GM18507 (cell line): Measurements from ENCODE around the gene FAM149B1.

ENCODE experiments used
- DNase-seq: peaks from one replicate; pipeline ENCODE4 v3.0.0; 2011; ENCODE audit warnings: low read depth; ENCODE audit not compliant: insufficient read length; ENCODE audit errors: extremely low spot score
- FAIRE-seq: peaks from 2 replicates; lab custom pipeline; 2011; peaks lifted over from hg19 to GRCh38; lab: Jason Lieb, UNC

FAM149B1 gene

DNA sequence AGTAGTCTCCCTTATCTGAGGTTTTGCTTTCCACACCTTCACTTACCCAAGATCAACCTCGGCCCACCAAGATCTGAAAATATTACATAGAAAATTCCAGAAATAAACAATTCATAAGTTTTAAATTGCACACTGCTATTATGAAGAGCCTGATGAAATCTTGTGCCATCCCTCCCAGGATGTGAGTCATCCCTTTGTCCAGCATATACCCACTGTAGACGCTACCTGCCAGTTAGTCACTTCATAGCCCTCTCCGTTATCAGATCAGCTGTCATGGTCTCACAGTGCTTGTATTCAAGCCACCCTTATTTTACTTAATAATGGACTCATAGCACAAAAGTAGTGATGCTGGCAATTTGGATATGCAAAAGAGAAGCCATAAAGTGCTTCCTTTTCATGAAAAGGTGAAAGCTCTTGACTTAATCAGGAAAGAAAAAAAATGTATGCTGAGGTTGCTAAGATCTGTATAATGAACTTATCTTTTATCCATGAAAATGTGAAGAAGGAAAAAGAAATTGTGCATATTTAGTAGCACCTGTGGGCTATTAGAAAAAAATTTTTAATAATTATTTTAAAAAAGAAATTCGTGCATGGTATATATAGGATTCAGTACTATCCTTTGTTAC lies 94.3 kb downstream of the FAM149B1 start:
- DNase-seq (no peak), FAIRE-seq (no peak)

GRCh38 chr10:73262880-73263555 lies 95.1 kb downstream of the FAM149B1 start:
- FAIRE-seq (no peak), DNase-seq (no peak)

DNA sequence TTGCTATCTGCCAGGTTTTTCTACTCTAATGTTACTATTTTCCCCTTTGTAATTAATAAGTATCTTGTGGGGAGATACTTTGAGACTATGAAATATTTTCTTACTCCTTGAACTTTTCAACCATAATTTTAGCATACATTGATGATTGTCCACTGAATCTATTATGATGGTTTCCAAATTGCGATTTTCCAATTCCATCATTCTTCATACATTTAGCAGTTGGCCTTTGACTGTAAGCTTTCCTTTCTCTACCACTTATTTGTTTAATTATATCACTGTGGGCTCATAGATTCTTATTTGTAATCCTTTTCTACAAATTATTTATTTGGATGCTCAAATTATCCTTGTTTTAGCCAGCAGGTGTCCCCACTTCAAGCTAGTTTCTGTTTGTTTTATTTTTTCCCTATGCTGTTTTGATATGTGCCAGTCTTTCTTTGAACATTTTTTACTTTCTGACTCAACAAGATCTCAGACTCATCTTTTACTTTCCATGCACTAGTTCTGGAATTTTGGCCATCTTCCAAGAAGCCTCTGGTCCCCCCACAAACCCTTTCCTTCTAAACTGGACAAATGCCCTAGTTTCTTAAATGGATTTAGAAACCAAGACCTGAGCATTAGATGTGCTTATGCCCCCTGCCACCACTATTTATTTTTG lies 95.9 kb downstream of the FAM149B1 start:
- FAIRE-seq (peak; percentile 56), DNase-seq (no peak)

DNA sequence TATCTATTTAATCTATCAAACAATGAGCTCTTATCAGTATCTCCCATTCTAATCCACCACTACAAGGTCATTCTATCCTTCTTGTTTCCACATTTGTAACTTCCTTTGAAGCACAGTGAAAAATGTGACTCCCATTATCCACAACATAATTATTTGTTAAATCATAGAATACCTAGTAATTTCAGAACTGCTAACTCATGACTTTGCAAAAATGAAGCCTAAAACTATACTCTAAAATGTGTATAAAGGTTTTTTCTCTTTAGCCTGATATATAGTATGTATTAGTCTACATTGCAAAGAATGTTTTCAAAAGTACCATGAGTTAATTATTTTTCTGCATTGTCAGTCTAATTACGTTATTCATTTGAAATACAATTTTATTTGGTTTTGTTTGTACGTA lies 96.5 kb downstream of the FAM149B1 start:
- FAIRE-seq, result no peak
- DNase-seq, result no peak

DNA sequence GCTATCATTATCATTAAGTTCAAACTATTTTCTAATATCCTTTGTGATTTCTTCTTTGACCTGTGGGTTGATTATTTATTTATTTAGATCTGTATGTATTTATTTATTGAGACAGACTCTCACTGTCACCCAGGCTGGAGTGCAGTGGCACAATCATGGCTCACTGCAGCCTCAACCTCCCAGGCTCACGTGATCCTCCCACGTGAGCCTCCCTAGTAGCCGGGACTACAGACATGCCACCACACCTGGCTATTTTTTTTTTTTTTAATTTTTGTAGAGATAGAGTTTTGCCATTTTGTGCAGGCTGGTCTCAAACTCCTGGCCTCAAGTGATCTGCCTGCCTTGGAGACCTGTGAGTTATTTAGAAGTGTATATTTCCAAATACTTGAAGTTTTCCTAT lies 113.2 kb downstream of the FAM149B1 start:
- no peak for DNase-seq
- FAIRE-seq, result no peak

DNA sequence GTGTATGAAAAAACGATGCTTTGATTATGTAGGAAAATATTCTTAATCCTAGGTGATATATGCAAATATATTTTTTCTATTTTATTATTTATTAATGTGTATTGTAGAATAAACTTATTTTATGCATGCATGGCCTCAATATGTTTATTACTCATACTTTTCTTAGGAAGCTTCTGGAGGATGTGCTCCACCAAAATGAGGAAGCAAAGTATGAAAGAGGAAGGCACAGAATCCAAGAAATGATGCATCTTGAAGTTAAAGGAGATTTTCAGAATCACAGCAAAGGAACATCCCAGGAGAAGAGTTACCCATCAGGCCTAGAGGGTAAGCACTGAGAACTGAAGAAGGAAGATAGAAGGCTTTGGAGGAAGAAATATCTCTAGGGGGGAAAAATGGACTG lies 119.5 kb downstream of the FAM149B1 start:
- FAIRE-seq (no peak), DNase-seq (no peak)

DNA sequence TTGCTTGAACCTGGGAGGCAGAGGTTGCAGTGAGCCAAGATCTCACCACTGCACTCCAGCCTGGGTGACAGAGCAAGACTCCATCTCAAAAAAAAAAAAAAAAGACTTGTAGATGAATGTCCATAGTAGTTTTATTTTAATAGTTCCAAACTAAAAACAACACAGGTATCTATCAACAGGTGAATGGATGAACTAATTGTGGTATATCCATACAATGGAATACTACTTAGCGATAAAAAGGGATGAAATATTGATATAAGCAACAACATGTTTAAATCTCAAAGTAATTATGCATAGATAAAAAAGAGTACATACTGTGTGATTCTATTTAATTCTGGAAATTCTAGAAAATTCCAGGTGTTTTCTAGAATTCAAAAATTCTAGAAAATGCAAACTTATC lies 122.0 kb downstream of the FAM149B1 start:
- FAIRE-seq (no peak), DNase-seq (no peak)

DNA sequence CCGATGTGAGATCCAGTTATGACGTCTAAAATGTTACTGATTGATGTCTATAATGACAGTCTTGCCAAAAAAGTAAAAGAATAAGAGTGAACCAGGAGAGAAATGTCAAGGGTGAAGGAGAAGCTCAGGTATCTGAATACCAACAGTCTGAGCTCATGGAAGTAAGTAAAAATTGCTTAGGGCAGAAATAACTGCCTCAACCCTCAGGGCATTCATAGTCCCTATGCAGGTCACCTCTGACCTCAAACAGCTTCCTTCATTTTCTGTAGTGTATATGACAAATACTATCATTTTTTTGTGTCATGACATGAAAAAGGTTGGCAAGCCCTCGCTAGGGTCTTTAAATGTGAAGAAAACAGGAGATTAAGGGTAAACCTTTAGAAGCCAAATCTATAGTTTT lies 125.5 kb downstream of the FAM149B1 start:
- DNase-seq (no peak), FAIRE-seq (no peak)
